ENCODE data around the gene OR1L8.

GRCh38 chr9:122527193-122527592, 56.0 kb downstream of the OR1L8 start, which contains the start of gene OR1N1:
- TF ChIP-seq POLR2A (IDR thresholded peaks at IDR 0.05), result no peak
- TF ChIP-seq CTCF (IDR thresholded peaks at IDR 0.05), result no peak
